ENCODE results near the gene SPAG4.
A peak's percentile ranks its signal among the peaks of the same experiment; 100 is the strongest.

Gene SPAG4

DNA sequence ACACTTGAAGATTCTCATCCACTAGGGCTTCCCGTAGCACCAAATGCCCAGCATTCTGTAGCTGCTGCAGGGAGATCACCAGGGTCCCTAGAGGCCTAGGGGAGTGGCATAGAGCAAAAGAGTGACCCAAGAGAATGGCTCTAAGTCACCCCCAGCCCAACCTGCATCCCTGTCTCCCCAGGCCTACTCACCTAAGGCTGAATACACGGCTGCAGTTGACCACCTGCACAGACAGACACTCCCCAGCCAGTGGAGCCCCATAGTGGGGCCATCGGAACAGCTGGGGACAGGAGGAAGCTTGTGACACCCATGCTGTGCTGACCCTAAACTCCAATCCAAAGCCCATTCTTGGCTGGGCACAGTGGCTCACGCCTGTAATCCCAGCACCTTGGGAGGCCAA is 9.5 kb upstream of the SPAG4 start:
- Histone ChIP-seq H3K9ac (ENCODE audit: insufficient read length, low read depth) (no peak overlapping the region), H3K4me1 (ENCODE audit: insufficient read depth, insufficient read length) (peaks cover 14% of the 10 kb centered on the region)

DNA sequence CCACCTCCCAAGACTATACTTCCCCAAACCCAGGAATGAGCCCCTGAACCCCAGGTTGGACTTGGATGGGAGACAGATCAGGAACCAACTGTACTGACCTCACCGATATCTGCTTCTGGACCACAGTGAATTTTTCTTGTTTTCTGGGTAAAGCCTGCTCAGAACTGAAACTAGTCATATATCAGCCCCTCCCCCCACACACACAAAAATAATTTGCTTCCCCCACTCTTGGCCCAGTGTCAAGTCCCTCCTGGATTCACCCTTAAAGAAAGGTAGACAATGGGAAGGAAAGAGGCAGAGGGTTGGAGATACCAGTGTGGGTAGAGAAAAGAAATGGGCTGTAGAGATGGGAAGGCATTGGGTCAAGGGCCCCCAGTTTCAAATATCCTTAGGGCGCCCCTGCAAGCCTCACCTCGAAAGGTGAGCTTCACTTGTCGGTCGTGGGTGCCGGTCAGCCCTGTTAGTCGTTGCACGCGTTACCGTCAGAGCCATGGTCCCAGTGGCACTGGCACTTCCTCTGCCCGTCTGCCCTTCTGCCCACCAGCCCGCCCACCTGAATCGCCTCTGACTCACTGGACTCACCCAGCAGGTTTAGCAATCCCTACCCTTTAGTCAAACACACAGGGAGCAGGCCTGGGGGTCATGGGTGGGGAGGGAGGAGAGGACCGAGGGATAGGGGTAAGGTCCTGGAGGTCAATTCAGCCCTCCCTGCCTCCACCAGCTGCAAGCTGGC is 8.5 kb upstream of the SPAG4 start:
- Histone ChIP-seq H3K4me3 (ENCODE audit: insufficient read length, low read depth) (no peak overlapping the region), H3K36me3 (ENCODE audit: insufficient read depth, insufficient read length, low read length) (no peaks in the 10 kb centered on the region), H3K9ac (ENCODE audit: insufficient read length, low read depth) (no peak overlapping the region), H3K9me3 (ENCODE audit: insufficient read depth, low read length) (no peaks in the 10 kb centered on the region), H3K4me1 (ENCODE audit: insufficient read depth, insufficient read length) (peaks cover 12% of the 10 kb centered on the region), H3K27me3 (ENCODE audit: insufficient read depth, insufficient read length) (peaks cover 19% of the 10 kb centered on the region)
- TF ChIP-seq YY1 (IDR thresholded peaks at IDR 0.05; ENCODE audit: insufficient read depth, insufficient read length) (no peak), ZNF274 (IDR thresholded peaks at IDR 0.05; ENCODE audit: low read depth, low read length) (no peak), SUZ12 (IDR thresholded peaks at IDR 0.05; ENCODE audit: extremely low read depth, insufficient read depth, insufficient read length) (no peak)
- no peak for DNase-seq (ENCODE audit: low read depth, low spot score)

More for the DNA sequence above, 9.5 kb upstream of the SPAG4 start:
- TF ChIP-seq SUZ12 (IDR thresholded peaks at IDR 0.05; ENCODE audit: extremely low read depth, insufficient read depth, insufficient read length): no peak
- TF ChIP-seq YY1 (IDR thresholded peaks at IDR 0.05; ENCODE audit: insufficient read depth, insufficient read length): no peak
- no peak for TF ChIP-seq ZNF274 (IDR thresholded peaks at IDR 0.05; ENCODE audit: low read depth, low read length)
- H3K36me3 ChIP-seq (ENCODE audit: insufficient read depth, insufficient read length, low read length): no peaks in the 10 kb centered on the region
- no peak overlapping the region for H3K4me3 ChIP-seq (ENCODE audit: insufficient read length, low read depth)
- peaks cover 29% of the 10 kb centered on the region for H3K27me3 ChIP-seq (ENCODE audit: insufficient read depth, insufficient read length)
- no peaks in the 10 kb centered on the region for H3K9me3 ChIP-seq (ENCODE audit: insufficient read depth, low read length)
- no peak for DNase-seq (ENCODE audit: low read depth, low spot score)

DNA sequence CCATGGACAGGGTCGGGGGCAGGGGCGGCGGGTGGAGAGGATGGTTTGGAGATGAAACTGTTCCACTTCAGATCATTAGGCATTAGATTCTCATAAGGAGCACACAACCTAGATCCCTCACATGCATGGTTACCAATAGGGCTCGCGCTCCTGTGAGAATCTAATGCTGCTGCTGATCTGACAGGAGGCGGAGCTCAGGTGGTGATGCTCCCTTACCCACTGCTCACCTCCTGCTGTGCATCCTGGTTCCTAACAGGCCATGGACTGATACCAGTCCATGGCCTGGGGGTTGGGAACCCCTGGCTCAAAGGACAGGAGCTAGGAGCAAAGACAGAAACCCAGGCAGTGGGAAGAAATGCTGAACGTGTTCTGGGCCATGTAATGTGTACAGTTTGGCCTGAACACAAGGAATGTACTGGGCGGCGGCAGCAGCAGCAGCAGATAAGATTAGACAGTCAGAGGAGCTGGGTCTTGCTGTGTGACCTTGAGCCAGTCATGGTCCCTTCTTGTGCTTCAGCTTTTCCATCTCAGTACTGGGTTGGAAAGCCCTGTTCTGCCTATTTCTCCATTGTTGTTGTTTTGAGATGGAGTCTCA is 4.7 kb upstream of the SPAG4 start:
- Histone ChIP-seq H3K9ac (ENCODE audit: insufficient read length, low read depth) (no peak overlapping the region), H3K4me1 (ENCODE audit: insufficient read depth, insufficient read length) (peaks cover 5% of the 10 kb centered on the region), H3K4me3 (ENCODE audit: insufficient read length, low read depth) (no peak overlapping the region), H3K9me3 (ENCODE audit: insufficient read depth, low read length) (no peaks in the 10 kb centered on the region), H3K27me3 (ENCODE audit: insufficient read depth, insufficient read length) (no peaks in the 10 kb centered on the region), H3K36me3 (ENCODE audit: insufficient read depth, insufficient read length, low read length) (no peaks in the 10 kb centered on the region)
- DNase-seq (ENCODE audit: low read depth, low spot score): no peak
- TF ChIP-seq ZNF274 (IDR thresholded peaks at IDR 0.05; ENCODE audit: low read depth, low read length): no peak
- TF ChIP-seq SUZ12 (IDR thresholded peaks at IDR 0.05; ENCODE audit: extremely low read depth, insufficient read depth, insufficient read length): no peak

DNA sequence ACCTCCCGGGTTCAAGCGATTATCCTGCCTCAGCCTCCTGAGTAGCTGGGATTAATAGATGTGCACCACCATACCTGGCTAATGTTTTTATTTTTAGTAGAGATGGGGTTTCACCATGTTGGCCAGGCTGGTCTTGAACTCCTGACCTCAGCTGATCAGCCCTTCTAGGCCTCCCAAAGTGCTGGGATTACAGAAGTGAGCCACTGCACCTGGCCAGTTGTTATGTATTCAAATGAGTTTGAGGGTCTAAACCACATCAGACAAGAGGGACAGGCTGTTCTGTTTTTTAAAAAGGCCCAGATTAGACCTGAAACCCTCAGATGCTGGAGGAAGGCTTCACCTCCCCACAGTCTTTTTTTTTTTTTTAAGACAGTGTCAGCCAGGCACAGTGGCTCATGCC is 4.1 kb upstream of the SPAG4 start:
- no peak for DNase-seq (ENCODE audit: low read depth, low spot score)
- Histone ChIP-seq H3K27me3 (ENCODE audit: insufficient read depth, insufficient read length) (no peaks in the 10 kb centered on the region), H3K36me3 (ENCODE audit: insufficient read depth, insufficient read length, low read length) (no peaks in the 10 kb centered on the region), H3K9me3 (ENCODE audit: insufficient read depth, low read length) (no peaks in the 10 kb centered on the region), H3K4me1 (ENCODE audit: insufficient read depth, insufficient read length) (peaks cover 5% of the 10 kb centered on the region), H3K4me3 (ENCODE audit: insufficient read length, low read depth) (no peak overlapping the region), H3K9ac (ENCODE audit: insufficient read length, low read depth) (no peak overlapping the region)
- TF ChIP-seq YY1 (IDR thresholded peaks at IDR 0.05; ENCODE audit: insufficient read depth, insufficient read length): no peak
- no peak for TF ChIP-seq ZNF274 (IDR thresholded peaks at IDR 0.05; ENCODE audit: low read depth, low read length)
- TF ChIP-seq SUZ12 (IDR thresholded peaks at IDR 0.05; ENCODE audit: extremely low read depth, insufficient read depth, insufficient read length): no peak

DNA sequence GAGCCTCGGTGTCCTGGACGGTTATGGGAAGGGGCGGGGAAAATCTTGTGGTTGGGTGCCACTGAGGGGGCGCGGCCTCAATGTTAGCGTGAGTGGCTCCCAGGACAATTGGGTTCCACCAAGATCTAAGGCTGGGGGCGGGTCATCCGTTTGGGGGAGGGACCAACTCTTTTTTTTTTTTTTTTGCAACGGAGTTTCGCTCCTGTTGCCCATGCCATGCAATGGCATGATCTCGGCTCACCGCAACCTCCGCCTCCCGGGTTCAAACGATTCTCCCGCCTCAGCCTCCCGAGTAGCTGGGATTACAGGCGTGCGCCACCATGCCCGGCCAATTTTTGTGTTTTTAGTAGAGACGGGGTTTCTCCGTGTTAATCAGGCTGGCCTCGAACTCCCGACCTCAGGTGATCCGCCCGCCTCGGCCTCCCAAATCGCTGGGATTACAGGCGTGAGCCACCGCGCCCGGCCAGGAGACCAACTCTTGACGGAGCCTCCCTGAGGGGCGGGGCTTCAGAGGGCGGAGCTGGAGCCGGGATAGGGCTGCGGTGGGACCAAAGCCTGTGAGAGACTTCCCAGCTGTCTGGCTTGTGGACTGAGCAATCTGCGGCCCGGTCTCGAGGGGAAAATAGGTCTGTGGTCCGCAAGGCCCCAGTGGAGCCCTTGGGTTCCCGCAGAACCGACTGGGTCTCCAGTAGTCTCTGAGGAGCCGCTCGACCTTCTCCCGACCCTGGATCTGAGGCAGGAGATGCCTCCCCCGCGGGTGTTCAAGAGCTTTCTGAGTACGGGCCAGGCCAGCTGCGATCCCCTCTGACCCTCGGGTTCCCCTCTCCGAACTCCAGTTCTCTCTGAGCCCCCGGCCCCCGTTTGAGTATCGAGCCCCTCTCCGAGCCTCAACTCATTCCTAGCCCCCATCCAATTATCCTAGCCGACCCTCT is 1.1 kb downstream of the SPAG4 start:
- H3K27me3 ChIP-seq (ENCODE audit: insufficient read depth, insufficient read length): peaks cover 9% of the 10 kb centered on the region
- H3K4me3 ChIP-seq (ENCODE audit: insufficient read length, low read depth): peak overlapping the region; percentile 71
- DNase-seq (ENCODE audit: low read depth, low spot score): peak; percentile 68
- H3K9me3 ChIP-seq (ENCODE audit: insufficient read depth, low read length): no peaks in the 10 kb centered on the region
- peaks cover 10% of the 10 kb centered on the region for H3K36me3 ChIP-seq (ENCODE audit: insufficient read depth, insufficient read length, low read length)
- peak overlapping the region; percentile 79 for H3K9ac ChIP-seq (ENCODE audit: insufficient read length, low read depth)
- no peak for TF ChIP-seq ZNF274 (IDR thresholded peaks at IDR 0.05; ENCODE audit: low read depth, low read length)
- no peak for TF ChIP-seq YY1 (IDR thresholded peaks at IDR 0.05; ENCODE audit: insufficient read depth, insufficient read length)
- no peak for TF ChIP-seq SUZ12 (IDR thresholded peaks at IDR 0.05; ENCODE audit: extremely low read depth, insufficient read depth, insufficient read length)
- peaks cover 5% of the 10 kb centered on the region for H3K4me1 ChIP-seq (ENCODE audit: insufficient read depth, insufficient read length)

DNA sequence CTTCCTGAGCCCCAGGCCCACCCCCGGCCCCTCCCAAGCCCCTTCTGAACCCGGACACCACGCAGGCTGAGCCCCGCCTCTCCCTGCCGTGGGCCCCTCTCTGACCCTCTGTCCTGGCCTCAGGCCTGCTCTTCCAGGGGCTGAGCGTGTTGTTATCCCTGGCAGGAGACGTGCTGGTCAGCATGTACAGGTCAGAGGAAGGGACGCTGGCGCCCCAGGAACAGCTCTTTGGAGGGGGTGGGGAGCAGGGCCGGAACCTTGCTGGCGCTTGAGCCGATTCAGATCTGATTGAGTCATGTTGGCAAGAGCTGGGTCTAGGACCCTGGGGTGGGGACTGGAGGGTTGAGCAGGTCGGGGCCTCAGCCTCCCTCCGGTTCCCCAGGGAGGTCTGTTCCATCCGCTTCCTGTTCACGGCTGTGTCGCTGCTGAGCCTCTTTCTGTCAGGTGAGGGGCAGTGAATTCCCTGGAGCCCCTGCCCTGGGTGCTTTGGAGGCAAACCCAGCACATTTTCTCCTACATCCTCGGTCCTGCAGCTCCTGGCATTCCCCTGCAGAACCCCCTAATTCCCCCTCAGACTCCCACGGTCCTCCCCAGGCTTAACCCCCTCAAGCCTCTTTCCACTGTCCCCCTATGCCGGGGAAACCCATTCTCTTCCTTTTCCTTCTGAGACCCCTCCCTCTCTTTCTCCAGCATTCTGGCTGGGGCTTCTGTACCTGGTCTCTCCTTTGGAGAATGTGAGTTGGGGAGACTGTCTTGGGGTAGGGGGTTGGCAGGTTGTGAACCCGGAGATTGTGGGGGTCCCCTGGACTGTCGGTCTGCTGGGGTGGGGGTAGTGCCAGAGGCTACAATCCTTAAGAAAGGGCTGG is 2.0 kb downstream of the SPAG4 start:
- H3K4me3 ChIP-seq (ENCODE audit: insufficient read length, low read depth): peak overlapping the region; percentile 71
- H3K4me1 ChIP-seq (ENCODE audit: insufficient read depth, insufficient read length): peaks cover 5% of the 10 kb centered on the region
- peaks cover 9% of the 10 kb centered on the region for H3K27me3 ChIP-seq (ENCODE audit: insufficient read depth, insufficient read length)
- H3K36me3 ChIP-seq (ENCODE audit: insufficient read depth, insufficient read length, low read length): peaks cover 15% of the 10 kb centered on the region
- TF ChIP-seq SUZ12 (IDR thresholded peaks at IDR 0.05; ENCODE audit: extremely low read depth, insufficient read depth, insufficient read length) (no peak), ZNF274 (IDR thresholded peaks at IDR 0.05; ENCODE audit: low read depth, low read length) (no peak), YY1 (IDR thresholded peaks at IDR 0.05; ENCODE audit: insufficient read depth, insufficient read length) (no peak)
- H3K9ac ChIP-seq (ENCODE audit: insufficient read length, low read depth): peak overlapping the region; percentile 79
- H3K9me3 ChIP-seq (ENCODE audit: insufficient read depth, low read length): no peaks in the 10 kb centered on the region
- DNase-seq (ENCODE audit: low read depth, low spot score): peak; percentile 40

Data from NT2/D1 (cell line).